GM19099 (cell line): ENCODE results near the gene COL9A1.

Experiments
- POLR2A ChIP-seq: IDR thresholded peaks from 3 replicates; pipeline ENCODE4 v1.6.1; 2011; ENCODE audit warnings: low read depth; ENCODE audit not compliant: insufficient read length; ENCODE audit errors: extremely low read depth

The COL9A1 gene

GRCh38 chr6:70298068-70298467 is 4.8 kb downstream of the COL9A1 start:
- no peak for TF ChIP-seq POLR2A

GRCh38 chr6:70292193-70292592 is 10.7 kb downstream of the COL9A1 start:
- no peak for TF ChIP-seq POLR2A

- TF ChIP-seq POLR2A: no peak
Measured at GRCh38 chr6:70289299-70289698, 13.6 kb downstream of the COL9A1 start.

- no peak for TF ChIP-seq POLR2A
Measured at GRCh38 chr6:70286905-70287304, 16.0 kb downstream of the COL9A1 start.

- TF ChIP-seq POLR2A: no peak
Measured at GRCh38 chr6:70285201-70285600, 17.7 kb downstream of the COL9A1 start.

GRCh38 chr6:70282919-70283461 is 19.9 kb downstream of the COL9A1 start:
- no peak for TF ChIP-seq POLR2A

- TF ChIP-seq POLR2A: no peak
Measured at GRCh38 chr6:70282312-70282918, 20.5 kb downstream of the COL9A1 start.

GRCh38 chr6:70281923-70282311 is 21.0 kb downstream of the COL9A1 start:
- no peak for TF ChIP-seq POLR2A

GRCh38 chr6:70280400-70280853 is 22.5 kb downstream of the COL9A1 start:
- no peak for TF ChIP-seq POLR2A

GRCh38 chr6:70277470-70277869 is 25.4 kb downstream of the COL9A1 start:
- TF ChIP-seq POLR2A: no peak

- no peak for TF ChIP-seq POLR2A
Measured at GRCh38 chr6:70274338-70274737, 28.5 kb downstream of the COL9A1 start.

GRCh38 chr6:70272071-70272470 is 30.8 kb downstream of the COL9A1 start:
- TF ChIP-seq POLR2A: no peak

- no peak for TF ChIP-seq POLR2A
Measured at GRCh38 chr6:70270287-70271005, 32.4 kb downstream of the COL9A1 start.

GRCh38 chr6:70266142-70266541 is 36.7 kb downstream of the COL9A1 start:
- TF ChIP-seq POLR2A: no peak

- no peak for TF ChIP-seq POLR2A
Measured at GRCh38 chr6:70264306-70264705, 38.6 kb downstream of the COL9A1 start.

- no peak for TF ChIP-seq POLR2A
Measured at GRCh38 chr6:70258483-70258882, 44.4 kb downstream of the COL9A1 start.
